Psoas muscle (tissue), 8 donors: ENCODE data around the gene ATL1. TPM values are rescaled to one million over a fixed set of nuclear protein-coding genes. Genes with fewer than 3 reads are reported as not detected.

Source experiments
- ATAC-seq, 4 donors: fragments of 200-7000 bp; cut with Tn5 transposase; one replicate each; pipeline ENCODE4 v1.9.1; 2020; ENCODE audit warnings: moderate library complexity in 3 of 4, mild to moderate bottlenecking in 2 of 4
- DNase-seq, 2 donors: peaks; one replicate each; pipeline ENCODE4 v3.0.0-alpha.2; 2020
- H3K27ac ChIP-seq: fragments of 200-600 bp; one replicate; pipeline ENCODE4 v1.8.0; 2022
- H3K27me3 ChIP-seq, 3 donors: fragments of 200-600 bp in 1 of 3; one replicate each; pipeline versions ENCODE4 v1.6.1 to v1.8.0; 2013 to 2022; ENCODE audit warnings: low read length in 2 of 3, mild to moderate bottlenecking in 2 of 3, moderate library complexity in 1 of 3; ENCODE audit not compliant: insufficient read depth in 3 of 3
- H3K36me3 ChIP-seq, 2 donors: fragments of 200-600 bp in 1 of 2; one replicate each; pipeline versions ENCODE4 v1.6.1 to v1.8.0; 2013 to 2022; ENCODE audit warnings: low read depth in 1 of 2, mild to moderate bottlenecking in 1 of 2, moderate library complexity in 1 of 2; ENCODE audit not compliant: insufficient read depth in 1 of 2
- H3K4me1 ChIP-seq: fragments of 200-600 bp; one replicate; pipeline ENCODE4 v1.8.0; 2022
- H3K4me3 ChIP-seq: fragments of 200-600 bp; one replicate; pipeline ENCODE4 v1.8.0; 2022; ENCODE audit warnings: mild to moderate bottlenecking
- H3K9me3 ChIP-seq: fragments of 200-600 bp; one replicate; pipeline ENCODE4 v1.8.0; 2022
- CTCF ChIP-seq: fragments of 200-600 bp; IDR thresholded peaks from one replicate; pipeline ENCODE4 v1.8.0; 2022; ENCODE audit warnings: antibody characterized with exemption
- WGBS, 3 donors: extraction: QIAGEN DNeasy Blood & Tissue Kit; methylation state at CpG; one replicate each; pipeline versions ENCODE4 v1.1.6 to v1.1.7; 2013; 5-methylcytosine and 5-hydroxymethylcytosine counted together
- intact Hi-C, 2 donors: fragments of 100-400 bp; cut with DNase I; formaldehyde crosslinking; loops; one replicate each; pipeline versions ENCODE4 v1.11.0 to v1.14.2; 2022
- polyA plus RNA-seq, 3 donors: library from polyadenylated mRNA; stranded (reverse); fragments of 200-250 nt; gene quantifications; one replicate each; pipeline ENCODE4 v1.2.3, GENCODE V29; 2013
- total RNA-seq, 4 donors: library from RNA; stranded (reverse); fragmentation: NEBNext Ultra II Directional in 2 of 4; extraction: Animal tissue kit (Norgen Biotek cat#: 25700) in 2 of 4; gene quantifications; one replicate each; pipeline versions ENCODE4 v1.2.1 to v1.2.4, GENCODE V29; 2021 to 2023
- donor health status: healthy with polysubstance abuse.
- donor health status: DM: no; HTN: no; CAD: no; lungs with moderate emphysema.
- donor health status: Bipolar disorder and iron deficiency.
- donor health status: healthy.
- donor health status: DM: yes; HTN: yes; CAD: no.
- donor health status: DM: no; HTN: no; CAD: no.
- donor health status: DM: no; HTN: no; CAD: no.
- donor health status: DM: yes; HTN: yes; CAD: no.

The ATL1 gene
- total and polyA plus RNA-seq, 7 donors: 0.43 to 1.4 (median 0.64) TPM

DNA sequence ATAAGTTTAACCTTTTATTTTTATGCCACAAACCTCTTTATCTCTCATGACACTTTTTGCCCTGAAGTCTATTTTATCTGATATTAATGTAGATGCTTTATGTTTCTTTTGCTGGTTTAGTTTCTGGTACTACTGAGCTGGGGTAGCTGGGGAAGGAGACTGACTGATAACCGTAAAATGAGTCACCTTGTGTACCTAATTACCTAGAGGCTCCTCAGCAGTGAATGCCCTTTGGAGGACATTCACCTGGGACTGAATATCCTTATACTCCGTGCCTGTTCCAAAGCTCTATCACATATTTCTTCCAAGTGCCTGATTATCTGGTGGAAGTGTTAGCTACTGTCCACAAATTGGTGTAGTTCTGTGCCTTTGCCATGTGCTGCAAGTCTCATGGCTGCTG is 13.9 kb downstream of the ATL1 start:
- intact Hi-C loops: no loop called here

DNA sequence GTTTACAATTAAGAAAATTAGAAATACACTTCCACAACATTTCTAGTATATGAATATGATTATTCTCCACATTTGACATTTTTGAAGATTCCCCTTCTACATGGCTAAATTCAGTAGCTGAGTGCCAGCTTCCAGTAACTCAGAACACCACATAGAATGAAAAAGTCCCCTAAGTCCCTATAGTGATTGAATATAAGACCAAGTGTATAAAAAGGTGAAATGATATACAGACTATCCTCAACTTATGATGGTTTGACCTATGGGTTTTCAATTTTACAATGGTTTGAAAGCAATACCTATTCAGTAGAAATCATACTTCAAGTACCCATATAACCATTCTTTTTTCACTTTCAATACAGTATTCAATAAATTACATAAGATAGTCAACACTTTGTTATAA is 15.8 kb downstream of the ATL1 start:
- no peaks in the 10 kb centered on the region for H3K36me3 ChIP-seq
- intact Hi-C loops: no loop called here
- H3K4me1 ChIP-seq: no peaks in the 10 kb centered on the region
- peaks cover 1% of the 10 kb centered on the region for H3K9me3 ChIP-seq
- no peak for TF ChIP-seq CTCF
- no peak overlapping the region for H3K27ac ChIP-seq
- DNase-seq: no peak
- H3K27me3 ChIP-seq: no peaks in the 10 kb centered on the region
- ATAC-seq: no peak
- H3K4me3 ChIP-seq: no peak overlapping the region

More for the DNA sequence above, 13.9 kb downstream of the ATL1 start:
- no peak overlapping the region for H3K27ac ChIP-seq
- no peaks in the 10 kb centered on the region for H3K4me1 ChIP-seq
- DNase-seq: no peak
- WGBS, 3 donors: 76 to 86% (median 77%) methylated on average over 2 of the region's 2 CpGs
- TF ChIP-seq CTCF: no peak
- no peaks in the 10 kb centered on the region for H3K27me3 ChIP-seq
- no peaks in the 10 kb centered on the region for H3K36me3 ChIP-seq
- no peak for ATAC-seq
- H3K9me3 ChIP-seq: peaks cover 11% of the 10 kb centered on the region
- H3K4me3 ChIP-seq: no peak overlapping the region

DNA sequence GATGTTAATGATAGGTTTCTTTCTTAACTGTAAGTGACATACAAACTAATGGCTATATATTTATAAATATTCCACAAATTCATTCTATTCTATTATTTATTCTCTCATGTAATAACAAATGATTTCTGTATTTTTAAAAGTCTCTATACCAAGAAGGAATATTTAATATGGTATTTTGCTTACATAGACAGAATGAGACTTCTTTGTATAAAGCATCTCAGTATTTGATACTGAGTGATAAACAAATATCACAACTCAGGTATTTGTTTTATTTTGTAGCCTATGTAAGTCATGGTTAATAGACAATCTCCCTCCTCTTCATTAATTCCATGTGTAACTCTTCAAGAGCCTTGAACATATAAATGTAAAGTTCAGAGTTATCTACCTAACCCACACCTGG is 18.0 kb downstream of the ATL1 start:
- no peak for DNase-seq
- no peak for ATAC-seq
- Histone ChIP-seq H3K36me3 (no peaks in the 10 kb centered on the region), H3K4me3 (no peak overlapping the region), H3K27ac (no peak overlapping the region), H3K27me3 (no peaks in the 10 kb centered on the region), H3K4me1 (no peaks in the 10 kb centered on the region), H3K9me3 (no peaks in the 10 kb centered on the region)
- no peak for TF ChIP-seq CTCF
- intact Hi-C loops: no loop called here

DNA sequence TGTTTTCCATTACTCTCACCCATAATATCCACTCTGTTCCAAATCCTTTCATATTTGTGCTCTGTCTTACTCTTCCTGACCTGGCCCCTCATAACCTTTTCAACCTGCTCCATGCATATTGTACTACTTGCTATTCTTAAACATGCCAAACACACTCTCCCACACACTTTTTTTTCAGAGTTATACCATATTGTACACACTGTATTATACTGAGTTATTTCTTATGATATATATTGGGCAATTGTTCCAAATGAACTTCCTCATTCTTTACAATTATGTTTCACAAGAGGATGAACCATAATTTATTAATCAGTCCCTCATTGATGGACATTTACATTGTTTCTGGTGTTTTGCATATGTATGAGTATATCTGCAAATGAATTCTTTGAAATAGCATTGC is 18.5 kb downstream of the ATL1 start:
- Histone ChIP-seq H3K27ac (no peak overlapping the region), H3K4me1 (no peaks in the 10 kb centered on the region), H3K27me3 (no peaks in the 10 kb centered on the region), H3K9me3 (no peaks in the 10 kb centered on the region), H3K4me3 (no peak overlapping the region), H3K36me3 (no peaks in the 10 kb centered on the region)
- DNase-seq (no peak), ATAC-seq (no peak)
- intact Hi-C loops: no loop called here
- no peak for TF ChIP-seq CTCF

- 82 to 88% (median 85%) methylated on average over 2 of the region's 2 CpGs for WGBS, 3 donors
- DNase-seq (no peak), ATAC-seq (no peak)
- H3K9me3 ChIP-seq: no peaks in the 10 kb centered on the region
- no peaks in the 10 kb centered on the region for H3K36me3 ChIP-seq
- TF ChIP-seq CTCF: no peak
- H3K4me3 ChIP-seq: no peak overlapping the region
- H3K27ac ChIP-seq: no peak overlapping the region
- intact Hi-C loops: no loop called here
- no peaks in the 10 kb centered on the region for H3K4me1 ChIP-seq
- H3K27me3 ChIP-seq: no peaks in the 10 kb centered on the region
These were observed 30.5 kb downstream of the ATL1 start for GRCh38 chr14:50590464-50590863.
